GM10248 (cell line): ENCODE data around the gene HESX1.

ENCODE experiments used
- CTCF ChIA-PET: fragments of 300-600 bp; sonication (Branson Sonifier 250); formaldehyde crosslinking; extraction: SDS; loops from one replicate; lab custom pipeline; 2021; ENCODE audit warnings: antibody characterized with exemption; lab: Yijun Ruan, JAX
- POLR2A ChIA-PET: fragments of 350-650 bp; sonication (Branson Sonifier 250); formaldehyde crosslinking; extraction: SDS; loops from one replicate; lab custom pipeline; 2020; ENCODE audit warnings: antibody characterized with exemption; lab: Yijun Ruan, JAX
- DNase-seq: peaks from one replicate; pipeline ENCODE4 v3.0.0; 2012; ENCODE audit errors: extremely low spot score
- TF ChIP-seq, protein P1 (sequence below): IDR thresholded peaks from 2 replicates; pipeline ENCODE4 v1.5.1; 2012; ENCODE audit warnings: mild to moderate bottlenecking, low read depth; ENCODE audit errors: extremely low read depth, missing control alignments, control extremely low read depth

Gene HESX1

DNA sequence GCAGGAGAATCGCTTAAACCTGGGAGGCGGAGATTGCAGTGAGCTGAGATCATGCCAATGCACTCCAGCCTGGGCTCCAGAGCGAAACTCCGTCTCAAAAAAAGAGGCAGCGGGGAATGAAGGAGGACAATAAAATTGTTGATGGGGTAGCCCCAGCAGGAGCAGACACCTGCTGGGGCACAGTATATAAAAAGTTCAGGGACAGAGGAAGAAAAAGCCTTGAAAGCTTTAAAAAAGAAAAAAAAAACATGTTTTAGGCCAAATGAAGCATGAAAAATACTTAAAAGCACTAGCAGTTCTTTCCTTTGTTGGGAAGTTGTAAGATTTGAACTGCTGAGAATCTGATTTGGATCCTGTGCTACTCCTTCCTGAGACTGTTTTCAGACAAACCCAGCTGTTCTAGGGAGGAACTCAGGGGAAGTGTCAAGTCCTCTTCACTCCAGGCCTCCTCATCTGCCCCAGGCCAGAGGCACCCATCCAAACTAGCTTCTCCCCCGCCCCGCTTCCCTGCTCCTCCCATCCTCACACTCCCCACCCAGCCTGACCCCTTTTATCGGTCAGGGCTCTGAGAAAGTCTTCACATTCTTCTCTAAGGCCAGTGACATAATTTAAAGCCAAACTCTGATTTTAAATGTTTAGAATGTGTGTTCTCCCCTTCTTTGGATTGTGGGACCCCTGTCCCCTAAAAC is 39.6 kb downstream of the HESX1 start:
- CTCF ChIA-PET: interaction anchor here (0.8 to 3.0 kb wide), 5 partner anchors 9 to 60 kb away, joined by 3 to 10 read pairs (median 7); no protein-coding TSS in a partner anchor
- TF ChIP-seq, protein P1, sequence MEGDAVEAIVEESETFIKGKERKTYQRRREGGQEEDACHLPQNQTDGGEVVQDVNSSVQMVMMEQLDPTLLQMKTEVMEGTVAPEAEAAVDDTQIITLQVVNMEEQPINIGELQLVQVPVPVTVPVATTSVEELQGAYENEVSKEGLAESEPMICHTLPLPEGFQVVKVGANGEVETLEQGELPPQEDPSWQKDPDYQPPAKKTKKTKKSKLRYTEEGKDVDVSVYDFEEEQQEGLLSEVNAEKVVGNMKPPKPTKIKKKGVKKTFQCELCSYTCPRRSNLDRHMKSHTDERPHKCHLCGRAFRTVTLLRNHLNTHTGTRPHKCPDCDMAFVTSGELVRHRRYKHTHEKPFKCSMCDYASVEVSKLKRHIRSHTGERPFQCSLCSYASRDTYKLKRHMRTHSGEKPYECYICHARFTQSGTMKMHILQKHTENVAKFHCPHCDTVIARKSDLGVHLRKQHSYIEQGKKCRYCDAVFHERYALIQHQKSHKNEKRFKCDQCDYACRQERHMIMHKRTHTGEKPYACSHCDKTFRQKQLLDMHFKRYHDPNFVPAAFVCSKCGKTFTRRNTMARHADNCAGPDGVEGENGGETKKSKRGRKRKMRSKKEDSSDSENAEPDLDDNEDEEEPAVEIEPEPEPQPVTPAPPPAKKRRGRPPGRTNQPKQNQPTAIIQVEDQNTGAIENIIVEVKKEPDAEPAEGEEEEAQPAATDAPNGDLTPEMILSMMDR: no peak
- POLR2A ChIA-PET: no interaction called here
- no peak for DNase-seq

DNA sequence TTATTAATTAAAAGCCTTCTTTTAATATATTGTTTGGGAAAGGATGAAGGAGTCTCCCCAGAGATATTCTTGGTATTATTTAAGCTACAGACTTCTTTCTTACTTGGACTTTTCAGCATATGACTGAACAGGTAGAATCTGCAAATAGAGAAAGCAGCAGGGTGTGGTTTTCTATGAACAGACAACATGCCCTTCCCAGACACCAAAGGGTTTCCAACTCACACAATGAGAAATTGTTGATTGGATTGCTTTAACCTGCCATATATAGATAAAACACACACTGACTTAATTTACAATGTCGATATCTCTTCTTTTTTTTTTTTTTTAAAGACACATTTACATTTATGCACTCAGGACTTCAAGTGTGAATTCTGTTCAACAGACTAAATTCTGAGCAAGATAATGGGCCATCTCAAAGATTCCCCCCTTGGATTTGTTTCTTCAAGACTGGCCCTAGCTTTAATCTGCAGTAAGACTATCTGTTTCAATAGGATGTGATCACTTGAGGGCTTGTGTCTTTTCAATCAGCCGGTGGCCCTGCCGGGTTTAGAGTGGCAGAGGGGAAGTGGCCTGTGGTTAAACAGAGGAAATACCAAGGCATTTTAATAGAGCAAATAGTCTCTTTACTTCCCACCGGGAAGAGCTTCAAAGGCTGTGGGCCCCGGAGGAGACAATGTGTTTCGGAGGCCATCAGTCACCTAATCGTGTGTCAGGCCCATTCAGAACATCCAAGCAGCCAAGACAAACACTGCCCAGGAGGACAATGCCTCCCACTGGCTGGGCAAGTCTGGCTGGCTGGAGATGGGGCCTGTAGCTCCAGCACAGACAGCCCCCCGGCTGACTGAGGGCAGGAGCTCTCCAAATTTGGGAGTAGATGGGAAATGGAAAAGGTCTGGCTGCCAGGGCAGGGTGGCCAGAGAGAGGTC is 40.7 kb downstream of the HESX1 start:
- TF ChIP-seq, protein P1: no peak
- ChIA-PET CTCF (interaction anchor here (0.8 to 3.0 kb wide), 5 partner anchors 10 to 59 kb away, joined by 3 to 10 read pairs (median 7); no protein-coding TSS in a partner anchor), POLR2A (no interaction called here)
- DNase-seq: no peak

DNA sequence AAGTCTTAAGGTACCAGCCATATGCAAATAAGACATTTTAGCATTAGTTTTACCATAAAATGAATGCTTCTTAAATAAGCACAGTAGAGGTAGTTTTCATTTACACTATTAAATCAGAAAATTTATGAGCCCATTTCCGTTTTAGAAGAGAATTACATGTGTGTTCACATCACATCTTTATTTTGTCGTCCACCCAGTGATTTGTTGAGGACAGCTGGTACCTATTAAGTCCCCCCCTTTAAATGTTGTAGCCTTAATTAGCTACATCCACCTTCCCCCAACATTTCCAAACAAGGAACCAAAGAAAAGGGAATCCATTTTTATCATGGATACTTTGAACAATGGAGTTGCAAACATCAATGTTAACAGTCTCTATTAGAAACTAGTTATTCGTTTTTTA is 41.5 kb downstream of the HESX1 start:
- TF ChIP-seq, protein P1: no peak
- ChIA-PET CTCF (interaction anchor here (0.9 to 3.0 kb wide), 3 partner anchors 11 to 58 kb away, joined by 4 to 10 read pairs (median 7); no protein-coding TSS in a partner anchor), POLR2A (no interaction called here)
- no peak for DNase-seq

DNA sequence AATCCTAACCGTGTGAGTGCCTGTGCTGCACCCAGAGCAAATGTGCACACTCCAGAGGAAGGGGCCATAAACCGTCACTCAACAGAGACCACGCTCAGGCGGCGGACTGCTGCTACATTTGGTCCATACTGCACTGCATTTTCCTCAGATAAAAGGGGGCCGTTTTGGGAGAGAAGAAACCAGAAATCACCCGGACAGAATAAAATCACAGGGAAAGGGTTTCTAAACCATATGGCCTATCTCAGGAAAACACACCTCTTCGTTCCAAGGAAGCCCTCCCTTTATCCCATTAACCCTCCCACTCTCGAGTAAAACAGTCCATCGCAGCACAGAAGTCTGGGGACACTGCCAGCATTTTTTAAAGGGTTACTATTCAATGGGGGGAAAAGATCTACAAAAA is 42.2 kb downstream of the HESX1 start:
- ChIA-PET CTCF (interaction anchor here (2.1 to 3.0 kb wide), 2 partner anchors 12 to 17 kb away, joined by 6 to 10 read pairs; no protein-coding TSS in a partner anchor), POLR2A (no interaction called here)
- no peak for DNase-seq
- TF ChIP-seq, protein P1: no peak

DNA sequence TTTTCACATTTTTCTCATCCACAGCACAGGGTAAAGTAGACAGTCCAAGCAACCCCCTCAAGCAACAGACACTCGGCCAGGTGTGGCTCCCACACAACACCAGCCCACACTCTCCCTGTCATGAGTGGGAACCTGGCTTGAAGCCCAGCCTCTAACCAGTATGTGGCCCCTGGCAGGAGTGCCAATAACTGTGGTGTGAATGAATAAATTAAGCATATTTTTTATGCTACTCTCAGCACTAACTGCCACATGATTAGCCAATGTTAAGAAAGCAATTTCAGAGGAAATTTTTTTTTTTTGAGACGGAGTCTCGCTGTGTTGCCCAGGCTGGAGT is 44.5 kb downstream of the HESX1 start:
- ChIA-PET CTCF (interaction anchor here (2.1 kb wide), 1 partner anchor 14 kb away, joined by 6 read pairs; no protein-coding TSS in a partner anchor), POLR2A (no interaction called here)
- TF ChIP-seq, protein P1: no peak
- DNase-seq: no peak
